H1 (cell line): ENCODE results near the gene ARMH2. TPM values are rescaled to one million over a fixed set of nuclear protein-coding genes. Genes with fewer than 3 reads are reported as not detected.

Source experiments
- CTCF ChIA-PET: fragments of 300-600 bp; sonication (Branson Sonifier 250); formaldehyde crosslinking; loops from one replicate; lab custom pipeline; 2021; ENCODE audit not compliant: partially characterized antibody; lab: Charles Lee
- POLR2A ChIA-PET: fragments of 300-600 bp; sonication (Branson Sonifier 250); formaldehyde crosslinking; loops from one replicate; lab custom pipeline; 2021; ENCODE audit warnings: inconsistent platforms; ENCODE audit not compliant: partially characterized antibody; lab: Charles Lee
- DNase-seq, 2 experiments: peaks; one replicate each; pipeline versions ENCODE4 v3.0.0 to v3.0.0-alpha.2; 2010 to 2022; ENCODE audit warnings: low spot score in 2 of 2, low read depth in 1 of 2, mixed read lengths in 1 of 2
- FAIRE-seq: peaks from 2 replicates; lab custom pipeline; 2011; peaks lifted over from hg19 to GRCh38; lab: Jason Lieb, UNC
- H2AFZ ChIP-seq: 2 replicates; pipeline ENCODE4 v1.8.1; 2012; ENCODE audit warnings: low read length, inconsistent platforms
- H2AK5ac ChIP-seq: 2 replicates; pipeline ENCODE4 v1.6.1; 2013; ENCODE audit warnings: low read depth, low read length
- H2BK120ac ChIP-seq: replicated peaks from 2 replicates; pipeline ENCODE3; 2013; ENCODE audit warnings: low read depth, low read length, inconsistent platforms
- H2BK12ac ChIP-seq: 2 replicates; pipeline ENCODE4 v1.6.1; 2013; ENCODE audit warnings: low read depth, low read length
- H2BK15ac ChIP-seq: 2 replicates; pipeline ENCODE4 v1.6.1; 2013; ENCODE audit warnings: low read length
- H2BK20ac ChIP-seq: 2 replicates; pipeline ENCODE4 v1.6.1; 2013; ENCODE audit warnings: low read length
- H2BK5ac ChIP-seq: 2 replicates; pipeline ENCODE4 v1.6.1; 2013; ENCODE audit warnings: low read depth, low read length
- H3K14ac ChIP-seq: 2 replicates; pipeline ENCODE4 v1.6.1; 2013; ENCODE audit warnings: inconsistent platforms; ENCODE audit not compliant: insufficient read length
- H3K18ac ChIP-seq: 2 replicates; pipeline ENCODE4 v1.6.1; 2013; ENCODE audit warnings: low read length; ENCODE audit errors: extremely low read depth
- H3K23ac ChIP-seq: 2 replicates; pipeline ENCODE4 v1.6.1; 2013; ENCODE audit warnings: inconsistent platforms; ENCODE audit not compliant: insufficient read length
- H3K23me2 ChIP-seq: 2 replicates; pipeline ENCODE4 v1.6.1; 2013; ENCODE audit warnings: low read depth, low read length
- H3K27ac ChIP-seq: 2 replicates; pipeline ENCODE4 v1.6.1; 2011; ENCODE audit warnings: low read depth, low read length, inconsistent platforms
- H3K27me3 ChIP-seq, 4 experiments: replicated peaks in 1 of 4; 1 replicate in 1 of 4; 2 replicates in 3 of 4; pipeline versions ENCODE4 v1.6.1 to v1.8.1; 2011 to 2013; ENCODE audit warnings: low read length in 3 of 4, mild to moderate bottlenecking in 3 of 4, inconsistent platforms in 2 of 4, mixed read lengths in 2 of 4, moderate library complexity in 1 of 4; ENCODE audit not compliant: control insufficient read depth in 3 of 4, insufficient read depth in 3 of 4; ENCODE audit errors: extremely low read depth in 1 of 4
- H3K36me3 ChIP-seq, 4 experiments: 2 replicates each; pipeline versions ENCODE4 v1.6.1 to v1.8.1; 2011 to 2013; ENCODE audit warnings: mild to moderate bottlenecking in 4 of 4, low read length in 3 of 4, moderate library complexity in 2 of 4, control low read depth in 1 of 4, inconsistent platforms in 1 of 4; ENCODE audit not compliant: insufficient read depth in 4 of 4, control insufficient read depth in 2 of 4
- H3K4ac ChIP-seq: replicated peaks from 2 replicates; pipeline ENCODE3; 2013; ENCODE audit warnings: low read length, low read depth, mixed read lengths, inconsistent platforms; ENCODE audit not compliant: insufficient read length
- H3K4me1 ChIP-seq, 4 experiments: replicated peaks in 1 of 4; 1 replicate in 1 of 4; 2 replicates in 3 of 4; pipeline versions ENCODE4 v1.6.1 to v1.8.1; 2011 to 2013; ENCODE audit warnings: low read length in 3 of 4, inconsistent platforms in 2 of 4, mixed read lengths in 1 of 4; ENCODE audit not compliant: insufficient read depth in 4 of 4, control insufficient read depth in 3 of 4
- H3K4me2 ChIP-seq, 2 experiments: 2 replicates each; pipeline versions ENCODE4 v1.6.1 to v1.8.1; 2011 to 2013; ENCODE audit warnings: low read depth in 2 of 2, low read length in 2 of 2, control low read depth in 1 of 2, inconsistent platforms in 1 of 2, mild to moderate bottlenecking in 1 of 2; ENCODE audit not compliant: insufficient read depth in 1 of 2
- H3K4me3 ChIP-seq, 4 experiments: fragments of 200-600, 300-600 bp in 1 of 4; sonication (generic), shearing (Covaris generic), sonication (Bioruptor Twin) in 1 of 4; 2 replicates each; pipeline versions ENCODE4 v1.5.1 to v1.8.1; 2011 to 2016; ENCODE audit warnings: low read length in 4 of 4, low read depth in 3 of 4, control low read depth in 2 of 4, inconsistent platforms in 2 of 4, mild to moderate bottlenecking in 2 of 4, mixed read lengths in 1 of 4, moderate library complexity in 1 of 4; ENCODE audit not compliant: insufficient read depth in 2 of 4; ENCODE audit errors: extremely low read depth in 1 of 4
- H3K56ac ChIP-seq: replicated peaks from 2 replicates; pipeline ENCODE3; 2013; ENCODE audit warnings: low read depth, mild to moderate bottlenecking, mixed read lengths, low read length, inconsistent platforms; ENCODE audit not compliant: insufficient read length
- H3K79me1 ChIP-seq: 2 replicates; pipeline ENCODE4 v1.6.1; 2013; ENCODE audit warnings: low read depth, low read length, control low read depth
- H3K79me2 ChIP-seq, 2 experiments: 2 replicates each; pipeline versions ENCODE4 v1.6.1 to v1.8.1; 2012 to 2013; ENCODE audit warnings: low read length in 2 of 2, mild to moderate bottlenecking in 2 of 2, inconsistent platforms in 1 of 2; ENCODE audit not compliant: insufficient read depth in 2 of 2, control insufficient read depth in 1 of 2
- H3K9ac ChIP-seq, 4 experiments: replicated peaks in 1 of 4; 1 replicate in 1 of 4; 2 replicates in 3 of 4; pipeline versions ENCODE4 v1.6.1 to v1.8.1; 2011 to 2013; ENCODE audit warnings: low read depth in 3 of 4, low read length in 3 of 4, control low read depth in 2 of 4, mild to moderate bottlenecking in 2 of 4, moderate library complexity in 2 of 4, inconsistent platforms in 1 of 4; ENCODE audit errors: extremely low read depth in 1 of 4
- H3K9me3 ChIP-seq, 2 experiments: 2 replicates each; pipeline versions ENCODE4 v1.6.1 to v1.8.1; 2012 to 2013; ENCODE audit warnings: mild to moderate bottlenecking in 2 of 2, moderate library complexity in 2 of 2, control low read depth in 1 of 2, inconsistent platforms in 1 of 2, low read depth in 1 of 2, low read length in 1 of 2, mixed read lengths in 1 of 2; ENCODE audit not compliant: insufficient read depth in 2 of 2
- H4K20me1 ChIP-seq, 2 experiments: replicated peaks in 1 of 2; 2 replicates each; pipeline versions ENCODE3 to v1.8.1; 2011 to 2013; ENCODE audit warnings: inconsistent platforms in 2 of 2, low read length in 2 of 2, mild to moderate bottlenecking in 1 of 2; ENCODE audit not compliant: insufficient read depth in 2 of 2, control insufficient read depth in 1 of 2
- H4K5ac ChIP-seq: 2 replicates; pipeline ENCODE4 v1.6.1; 2013; ENCODE audit warnings: low read length, low read depth, mixed read lengths, inconsistent platforms; ENCODE audit not compliant: insufficient read length
- H4K8ac ChIP-seq: 2 replicates; pipeline ENCODE4 v1.8.0; 2013; ENCODE audit warnings: mild to moderate bottlenecking, moderate library complexity, low read length, inconsistent platforms; ENCODE audit not compliant: insufficient read depth; ENCODE audit errors: extremely low read depth
- H4K91ac ChIP-seq: replicated peaks from 2 replicates; pipeline ENCODE3; 2013; ENCODE audit warnings: low read length, mixed read lengths, inconsistent platforms; ENCODE audit not compliant: insufficient read length
- BACH1 ChIP-seq: IDR thresholded peaks from 2 replicates; pipeline ENCODE4 v1.6.1; 2012; ENCODE audit warnings: low read length, improper control_type of control experiment
- BRCA1 ChIP-seq: IDR thresholded peaks from 2 replicates; pipeline ENCODE4 v1.6.1; 2012; ENCODE audit warnings: low read depth, low read length, improper control_type of control experiment
- EGR1 ChIP-seq: IDR thresholded peaks from 2 replicates; pipeline ENCODE4 v1.6.1; 2011; ENCODE audit warnings: low read depth, low read length, borderline replicate concordance
- EP300 ChIP-seq, 2 experiments: IDR thresholded peaks; 1 replicate in 1 of 2; 2 replicates in 1 of 2; pipeline ENCODE4 v1.6.1; 2011 to 2012; ENCODE audit warnings: low read depth in 2 of 2, low read length in 2 of 2, mild to moderate bottlenecking in 2 of 2, borderline replicate concordance in 1 of 2, inconsistent platforms in 1 of 2, moderate library complexity in 1 of 2
- EZH2 ChIP-seq: fragments of 200-600 bp; sonication (generic); IDR thresholded peaks from 2 replicates; pipeline ENCODE4 v1.7.1; 2012; ENCODE audit warnings: low read depth, mild to moderate bottlenecking, moderate library complexity, low read length, inconsistent platforms; ENCODE audit not compliant: severe bottlenecking
- PHF8 ChIP-seq: fragments of 200-600 bp; sonication (generic); conservative IDR thresholded peaks from 2 replicates; pipeline ENCODE4 v1.7.1; 2012; ENCODE audit warnings: low read depth, mild to moderate bottlenecking, inconsistent platforms, low read length, moderate library complexity
- POLR2A ChIP-seq, 2 experiments: IDR thresholded peaks; 1 replicate in 1 of 2; 2 replicates in 1 of 2; pipeline ENCODE4 v1.6.1; 2011; ENCODE audit warnings: low read depth in 2 of 2, low read length in 2 of 2, mild to moderate bottlenecking in 2 of 2; ENCODE audit errors: control extremely low read depth in 1 of 2
- POU5F1 ChIP-seq: IDR thresholded peaks from 2 replicates; pipeline ENCODE4 v1.6.1; 2011; ENCODE audit warnings: low read depth, mild to moderate bottlenecking, low read length, moderate library complexity
- RFX5 ChIP-seq: IDR thresholded peaks from 2 replicates; pipeline ENCODE4 v1.6.1; 2011; ENCODE audit warnings: low read depth, low read length, improper control_type of control experiment, borderline replicate concordance
- SP1 ChIP-seq: IDR thresholded peaks from 2 replicates; pipeline ENCODE4 v1.6.1; 2011; ENCODE audit warnings: low read depth, low read length
- SUZ12 ChIP-seq: fragments of 200-600 bp; sonication (generic); IDR thresholded peaks from 2 replicates; pipeline ENCODE4 v1.6.1; 2012; ENCODE audit warnings: mild to moderate bottlenecking, inconsistent platforms, low read length, moderate library complexity, mixed read lengths
- TAF1 ChIP-seq: IDR thresholded peaks from 2 replicates; pipeline ENCODE4 v1.6.1; 2011; ENCODE audit warnings: mild to moderate bottlenecking, low read depth, low read length
- TEAD4 ChIP-seq: IDR thresholded peaks from 2 replicates; pipeline ENCODE4 v1.6.1; 2012; ENCODE audit warnings: low read depth, low read length, inconsistent platforms, mixed read lengths
- WGBS, 2 experiments: shearing (Covaris generic) in 1 of 2; methylation state at CpG; one replicate each; pipeline versions ENCODE4 v1.1.6 to v1.1.7; 2013 to 2015; ENCODE audit warnings: low lambda C conversion rate in 2 of 2, mixed read lengths in 2 of 2, inconsistent platforms in 1 of 2, low coverage in 1 of 2, missing lambda C conversion rate in 1 of 2; ENCODE audit not compliant: insufficient replicate concordance in 2 of 2, insufficient coverage in 1 of 2, insufficient read length in 1 of 2; ENCODE audit errors: extremely low coverage in 1 of 2, missing lambda C conversion rate in 1 of 2; 5-methylcytosine and 5-hydroxymethylcytosine counted together
- polyA plus RNA-seq, 7 experiments: library from polyadenylated mRNA; depleted of rRNA in 3 of 7; stranded (reverse) in 5 of 7; unstranded in 2 of 7; fragments of >200 nt in 5 of 7; fragments of 200-250 nt in 2 of 7; gene quantifications; 1 replicate in 5 of 7; 2 replicates in 1 of 7; 4 replicates in 1 of 7; pipeline versions ENCODE4 v1.2.1 to v1.2.3, GENCODE V29; 2011 to 2013; ENCODE audit warnings: missing spikeins in 2 of 7, mixed read lengths in 2 of 7
- total RNA-seq: library from RNA; stranded (reverse); fragmentation: NEBNext Ultra II Directional; extraction: Animal tissue kit (Norgen Biotek cat#: 25700); gene quantifications from 2 replicates; pipeline ENCODE4 v1.2.1, GENCODE V29; 2021

ARMH2 gene
- total and polyA plus RNA-seq, 2 of the 8 experiments (the other 6 are each of a cell fraction or from before 2014, with no cell fraction given) = not detected

- H3K36me3 ChIP-seq = 0 out of 8 replicates have a peak, but pooled peaks cover 0 to under 1% (median 0%) of the 10 kb centered on the region in 4 experiments
- no peak overlapping the region for H2BK15ac ChIP-seq
- H3K56ac ChIP-seq = no peak overlapping the region
- H4K5ac ChIP-seq = no peak overlapping the region
- no peak overlapping the region for H3K4me2 ChIP-seq
- H3K4me3 ChIP-seq = no peak overlapping the region
- H3K79me1 ChIP-seq = no peaks in the 10 kb centered on the region
- FAIRE-seq (no peak), DNase-seq (no peak)
- no peak overlapping the region for H3K23ac ChIP-seq
- H3K18ac ChIP-seq = no peak overlapping the region
- no peak overlapping the region for H4K91ac ChIP-seq
- WGBS, 2 experiments = 88% methylated on average over 4 of the region's 4 CpGs; no CpG with 5 or more reads in 1 of the 2 experiments
- no peak overlapping the region for H3K27ac ChIP-seq
- H4K8ac ChIP-seq = no peak overlapping the region
- no peak for TF ChIP-seq SUZ12
- TF ChIP-seq EP300 (IDR thresholded peaks at IDR 0.05; ENCODE audit: borderline replicate concordance in 1 of 2, low read depth in 2 of 2, low read length in 2 of 2) = no peak
- TF ChIP-seq SP1 = no peak
- no peak for TF ChIP-seq RFX5
- TF ChIP-seq EGR1 = no peak
- no peak for TF ChIP-seq PHF8
- TF ChIP-seq POLR2A (IDR thresholded peaks at IDR 0.05; ENCODE audit: control extremely low read depth in 1 of 2, low read depth in 2 of 2, low read length in 2 of 2) = no peak
- TF ChIP-seq EZH2 = no peak
- no peak for TF ChIP-seq BACH1
- TF ChIP-seq TAF1 = no peak
- no peak for TF ChIP-seq TEAD4
- TF ChIP-seq POU5F1 = no peak
- no peak for TF ChIP-seq BRCA1
- no peak overlapping the region for H2AK5ac ChIP-seq
- H3K9ac ChIP-seq = no peak overlapping the region
- no peak overlapping the region for H2BK20ac ChIP-seq
- no peak overlapping the region for H3K4ac ChIP-seq
- H2AFZ ChIP-seq = no peak overlapping the region
- no peak overlapping the region for H2BK120ac ChIP-seq
- H3K27me3 ChIP-seq = no peaks in the 10 kb centered on the region
- no peak overlapping the region for H2BK5ac ChIP-seq
- H2BK12ac ChIP-seq = no peak overlapping the region
- H3K9me3 ChIP-seq = no peaks in the 10 kb centered on the region
- CTCF ChIA-PET = interaction anchor here (0.7 to 1.6 kb wide), 3 partner anchors 9 to 39 kb away, joined by 3 to 5 read pairs (median 4); no protein-coding TSS in a partner anchor
- H3K23me2 ChIP-seq = no peaks in the 10 kb centered on the region
- peaks cover 0 to 2% of the 10 kb centered on the region in 2 experiments for H4K20me1 ChIP-seq
- POLR2A ChIA-PET = no interaction called here
- no peaks in the 10 kb centered on the region for H3K4me1 ChIP-seq
- H3K14ac ChIP-seq = no peak overlapping the region
- no peaks in the 10 kb centered on the region for H3K79me2 ChIP-seq
These were observed 35.1 kb upstream of the ARMH2 start for GRCh38 chr6:24833711-24834386.
